ENCODE measurements around the gene CD180.

DNA sequence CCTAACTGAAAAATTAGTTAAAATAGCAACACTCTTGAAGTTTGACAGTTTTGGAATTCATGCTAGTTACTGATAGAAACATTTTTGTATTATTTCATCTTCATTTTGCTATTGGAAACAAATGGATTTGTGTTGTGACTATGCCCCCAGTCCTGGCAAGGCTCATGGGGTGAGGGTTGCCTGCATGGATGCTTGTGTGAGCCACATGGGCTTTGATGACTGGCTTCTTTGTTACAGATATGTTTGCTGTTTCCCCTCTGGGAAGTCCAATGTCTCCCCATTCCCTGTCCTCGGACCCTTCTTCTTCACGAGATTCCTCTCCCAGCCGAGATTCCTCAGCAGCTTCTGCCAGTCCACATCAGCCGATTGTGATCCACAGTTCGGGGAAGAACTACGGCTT is 44.2 kb downstream of the CD180 start:
- TF ChIP-seq CTCF (IDR thresholded peaks at IDR 0.05) (no peak), POLR2A (IDR thresholded peaks at IDR 0.05) (no peak)
